Activated T-cell treated with anti-CD3 and anti-CD28 coated beads for 1 hour (primary cell): ENCODE data around the gene SND1.
"Not testable (repeated sequence)": the region's sequence is repeated elsewhere in the genome, so short reads cannot be mapped to it uniquely, and the experiment has no call there.

Experiments
- DNase-seq: peaks from one replicate; pipeline ENCODE4 v3.0.0-alpha.2; 2020; ENCODE audit warnings: low read depth

The SND1 gene

GRCh38 chr7:127831318-127832219 is 179.6 kb downstream of the SND1 start:
- DNase-seq: no peak

DNA sequence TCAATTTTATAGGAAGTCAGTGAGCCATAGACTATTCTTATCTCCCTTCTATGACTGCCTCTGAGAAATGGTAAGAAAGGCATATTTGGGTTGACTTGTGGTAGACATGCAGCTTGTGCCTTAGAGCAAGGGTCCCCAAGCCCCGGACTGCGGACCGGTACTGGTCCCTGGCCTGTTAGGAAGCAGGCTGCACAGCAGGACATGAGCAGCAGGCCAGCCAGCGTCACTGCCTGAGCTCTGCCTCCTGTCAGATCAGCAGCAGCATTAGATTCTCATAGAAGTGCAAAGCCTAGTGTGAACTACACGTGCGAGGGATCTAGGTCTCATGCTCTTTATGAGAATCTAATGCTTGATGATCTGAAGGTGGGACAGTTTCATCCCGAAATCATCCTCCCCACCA is 180.6 kb downstream of the SND1 start:
- no peak for DNase-seq

DNA sequence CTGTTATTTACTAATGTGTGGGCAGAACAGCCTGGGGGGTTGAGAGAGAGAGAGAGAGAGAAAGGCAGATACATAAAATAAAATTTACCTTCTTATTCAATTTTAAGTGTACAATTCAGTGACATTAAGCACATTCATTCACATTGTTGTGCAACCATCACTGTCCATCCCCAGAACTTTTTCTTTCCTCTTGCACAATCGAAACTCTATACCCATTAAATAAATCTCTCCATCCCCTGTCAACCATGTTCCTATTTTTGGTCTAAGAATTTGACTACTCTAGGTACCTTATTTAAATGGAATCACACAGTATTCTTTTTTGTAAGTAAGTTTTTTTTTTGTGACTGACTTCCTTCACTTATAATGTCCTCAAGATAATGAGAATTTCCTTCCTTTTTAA is 181.6 kb downstream of the SND1 start:
- no peak for DNase-seq

DNA sequence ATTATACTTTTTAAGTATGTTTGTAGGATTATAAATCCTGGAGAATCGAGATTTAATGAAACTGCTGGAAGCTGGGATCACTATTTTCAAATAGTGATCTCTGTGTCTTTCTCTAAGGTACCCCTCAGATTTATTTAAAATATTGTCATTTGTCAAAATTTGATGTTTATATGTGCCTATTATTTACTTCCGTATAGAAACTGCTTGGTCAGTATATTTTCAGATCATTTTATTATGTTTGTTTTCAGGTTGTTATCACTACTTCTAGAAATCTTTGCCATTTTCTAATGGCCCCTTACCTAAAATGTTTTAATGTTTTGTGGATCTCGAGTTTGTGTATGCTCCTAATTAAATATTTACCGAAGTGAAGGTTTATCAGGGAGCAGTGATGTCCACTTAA is 183.7 kb downstream of the SND1 start:
- DNase-seq: no peak

DNA sequence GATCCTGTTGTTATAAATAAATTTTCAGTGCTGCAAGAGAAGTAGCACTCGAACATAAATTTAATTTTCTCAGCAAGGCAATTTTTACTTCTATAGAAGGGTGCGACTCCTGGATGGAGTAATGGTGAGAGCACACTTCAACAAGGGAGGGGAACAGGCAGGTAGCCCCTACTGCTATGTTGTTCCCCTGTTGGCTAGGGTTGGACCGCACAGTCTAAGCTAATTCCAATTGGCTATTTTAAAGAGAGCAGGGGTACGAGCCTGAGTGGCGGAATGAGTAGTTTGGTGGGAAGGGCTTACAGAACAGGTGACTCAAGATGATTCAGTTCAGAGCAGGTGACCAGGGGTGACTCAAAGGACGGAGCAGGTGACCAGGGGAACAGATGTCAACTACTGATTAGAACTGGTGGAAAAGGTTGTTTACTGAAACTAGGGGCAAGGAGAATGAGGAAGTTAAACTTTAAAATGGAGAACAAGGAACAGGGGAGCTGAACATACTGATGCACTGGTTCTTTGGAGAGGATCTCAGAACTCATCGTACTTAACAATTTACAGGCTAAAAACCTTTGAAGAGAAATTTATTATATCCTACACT is 185.9 kb downstream of the SND1 start:
- DNase-seq: not testable (repeated sequence)

DNA sequence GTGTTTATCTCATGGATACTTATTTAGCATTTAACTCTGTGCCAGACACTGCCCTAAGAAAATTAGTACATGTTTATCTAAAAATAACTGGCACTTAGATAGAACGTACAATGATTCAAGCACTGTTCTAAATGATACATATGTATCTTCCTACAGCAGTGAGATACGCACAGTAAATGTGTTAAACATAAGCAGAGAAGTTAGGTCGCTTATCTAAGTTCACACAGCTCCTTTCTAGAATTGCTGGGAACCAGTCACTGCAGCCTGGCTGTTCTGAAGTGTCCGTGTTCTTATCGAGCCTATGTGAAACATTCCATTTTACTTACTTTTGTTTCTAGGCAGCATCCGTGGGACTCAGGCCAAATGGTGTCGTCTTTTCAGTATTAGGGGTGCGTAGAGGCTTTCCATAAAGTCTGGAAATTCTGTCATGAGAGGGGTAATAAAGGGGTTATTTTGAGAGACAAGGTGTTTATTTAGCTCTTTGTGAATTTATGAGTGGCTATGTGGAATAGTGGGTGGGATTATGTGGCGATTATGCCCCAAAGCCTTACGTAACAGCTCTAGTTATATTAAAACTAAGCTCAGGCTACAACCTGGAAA is 186.9 kb downstream of the SND1 start:
- no peak for DNase-seq

- no peak for DNase-seq
Observed at GRCh38 chr7:127840226-127840951, 188.4 kb downstream of the SND1 start.

DNA sequence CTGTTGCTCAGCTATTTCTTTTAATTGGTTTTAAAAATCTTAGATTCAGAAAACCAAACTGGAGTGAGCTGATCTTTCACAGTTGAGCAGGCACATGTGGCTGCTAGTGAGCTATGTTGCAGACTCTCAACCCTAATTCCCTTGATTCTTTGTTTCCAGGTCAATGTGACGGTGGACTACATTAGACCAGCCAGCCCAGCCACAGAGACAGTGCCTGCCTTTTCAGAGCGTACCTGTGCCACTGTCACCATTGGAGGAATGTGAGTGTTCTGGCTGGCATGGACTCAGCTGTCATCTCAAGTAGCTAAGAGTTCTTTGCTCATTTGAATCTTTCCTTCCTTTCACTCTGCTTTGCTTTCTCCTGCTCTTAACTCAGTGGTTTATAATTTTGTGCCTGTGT is 192.2 kb downstream of the SND1 start:
- no peak for DNase-seq

DNA sequence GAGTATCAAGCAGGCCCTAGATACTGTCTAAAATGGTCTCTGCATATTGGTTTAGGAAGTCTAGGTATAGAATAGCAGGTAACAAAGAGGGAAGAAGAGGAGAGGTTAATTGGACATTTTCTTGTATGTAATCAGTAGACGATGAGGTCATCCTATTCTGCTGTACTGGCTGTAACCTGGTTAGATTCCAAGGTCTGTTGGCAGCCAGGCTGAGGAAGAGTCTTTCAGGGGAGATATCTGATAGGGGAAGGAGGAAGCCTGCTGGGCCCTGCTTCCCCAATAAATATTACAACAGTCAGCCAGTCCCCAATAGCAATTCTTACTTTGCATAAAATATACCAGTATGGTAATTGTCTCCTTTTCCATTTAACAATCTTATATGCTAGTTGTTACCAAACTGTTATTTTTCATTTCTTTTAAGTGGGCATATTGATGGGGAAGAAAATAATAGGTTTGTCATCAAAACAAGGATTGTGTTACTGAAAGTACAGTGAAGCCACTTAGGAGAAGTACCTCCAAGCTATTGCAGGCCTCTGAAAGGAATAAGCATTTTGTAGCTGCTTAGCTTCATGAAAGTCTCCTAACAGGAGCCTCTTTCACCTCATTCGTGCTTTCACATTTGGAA is 192.8 kb downstream of the SND1 start:
- no peak for DNase-seq

DNA sequence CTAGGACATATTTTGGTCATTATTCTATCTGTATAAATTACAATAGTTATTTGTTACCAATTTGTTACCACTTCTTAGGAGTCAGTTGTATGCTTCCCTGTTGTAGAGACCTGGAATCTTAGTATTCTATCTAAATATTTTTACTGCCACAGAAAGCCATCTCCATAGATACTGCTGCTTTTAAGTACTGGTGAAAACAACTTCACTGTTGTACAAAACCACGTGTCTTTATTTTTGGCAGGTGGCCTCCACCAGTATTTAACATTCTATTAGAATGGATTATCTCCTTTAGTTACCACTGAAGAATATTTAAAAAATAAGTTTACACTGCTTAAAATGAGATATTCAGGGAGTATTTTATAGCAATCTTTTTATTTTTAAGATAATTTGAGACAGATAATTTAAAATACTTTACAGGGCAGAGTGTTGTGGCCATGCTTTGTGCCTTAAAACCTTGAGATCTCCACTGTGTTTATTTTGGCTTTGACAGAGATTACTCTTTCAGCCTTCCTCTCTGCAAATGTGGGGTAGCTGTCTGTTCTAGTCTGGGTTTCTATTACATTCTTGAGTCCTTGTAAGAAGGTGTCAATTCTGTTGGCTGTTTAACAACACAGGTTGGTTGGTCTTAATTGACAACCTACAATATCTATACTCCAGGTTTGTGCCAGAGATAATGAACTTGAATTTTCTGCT is 193.7 kb downstream of the SND1 start:
- DNase-seq: no peak

DNA sequence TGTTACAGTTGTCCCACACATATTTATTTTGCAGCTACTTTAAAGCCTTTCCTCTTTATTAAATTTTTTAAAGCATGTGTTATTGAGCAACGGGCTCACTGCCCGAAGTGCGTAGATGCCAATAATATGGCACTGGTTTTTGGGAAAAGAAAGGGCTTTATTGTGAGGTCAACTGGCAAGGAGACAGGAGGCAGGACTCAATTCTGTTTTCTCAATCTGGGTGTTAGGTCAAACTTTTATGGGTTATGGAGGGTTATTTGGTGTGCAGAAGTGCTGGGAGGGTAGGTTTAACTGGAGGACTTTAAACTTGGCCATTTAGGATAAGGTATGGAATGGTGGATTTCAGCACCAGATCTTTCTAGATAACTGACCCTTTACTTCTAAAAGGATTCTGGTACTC is 195.6 kb downstream of the SND1 start:
- no peak for DNase-seq

DNA sequence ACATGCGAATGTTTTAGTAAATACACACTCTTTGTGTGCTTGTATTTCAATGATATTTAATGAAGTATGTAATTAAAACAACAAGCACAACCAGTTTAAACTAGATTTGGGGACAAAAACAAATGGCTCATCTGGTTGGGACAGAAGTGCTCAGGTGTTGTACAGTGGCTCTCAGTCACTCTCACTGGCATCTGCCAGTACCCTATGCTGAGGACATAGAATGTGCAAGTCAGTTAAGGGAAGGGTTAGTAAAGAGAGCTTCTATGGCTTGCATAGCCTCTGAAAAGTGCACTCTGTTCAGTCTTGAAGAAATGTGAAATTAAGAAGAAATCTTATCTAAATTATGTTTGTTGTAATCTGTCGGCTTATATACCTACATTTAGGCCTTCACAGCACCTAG is 196.2 kb downstream of the SND1 start:
- DNase-seq: no peak

- DNase-seq: no peak
Observed at GRCh38 chr7:127850195-127850594, 198.2 kb downstream of the SND1 start.

DNA sequence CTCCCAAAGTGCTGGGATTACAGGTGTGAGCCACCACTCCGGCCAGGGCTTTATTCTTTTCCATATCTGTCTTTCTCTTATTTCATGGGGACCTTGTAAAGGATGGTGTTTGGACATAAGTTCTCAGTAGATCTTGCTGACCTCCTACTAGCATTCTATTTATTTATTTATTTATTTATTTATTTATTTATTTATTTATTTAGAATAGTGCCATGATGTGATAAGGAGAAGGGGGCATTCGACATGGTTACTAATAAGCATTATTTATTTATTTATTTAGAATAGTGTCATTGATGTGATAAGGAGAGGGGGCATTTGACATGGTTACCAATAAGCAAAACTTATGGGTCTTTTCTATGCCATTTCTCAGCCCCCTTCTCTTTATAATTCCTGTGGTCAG is 202.4 kb downstream of the SND1 start:
- DNase-seq: no peak

DNA sequence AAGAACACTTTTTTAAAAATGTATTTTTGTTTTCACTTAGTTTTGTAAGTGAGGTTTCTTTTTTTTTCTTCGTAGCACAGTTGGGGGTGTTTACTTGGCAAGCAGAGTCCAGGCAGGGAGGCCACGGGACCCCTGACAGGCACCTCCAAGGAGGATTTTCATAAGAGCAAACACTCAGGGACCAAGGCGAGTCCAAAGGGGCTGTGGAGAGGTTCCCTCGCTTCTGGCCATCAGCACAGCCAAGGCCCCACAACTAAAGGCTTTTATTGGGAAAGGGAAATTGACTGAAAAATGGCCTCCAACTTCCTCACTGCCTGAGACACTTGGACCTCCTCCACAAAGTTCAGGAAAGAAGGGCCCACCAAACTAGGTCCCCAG is 205.5 kb downstream of the SND1 start:
- DNase-seq: no peak

DNA sequence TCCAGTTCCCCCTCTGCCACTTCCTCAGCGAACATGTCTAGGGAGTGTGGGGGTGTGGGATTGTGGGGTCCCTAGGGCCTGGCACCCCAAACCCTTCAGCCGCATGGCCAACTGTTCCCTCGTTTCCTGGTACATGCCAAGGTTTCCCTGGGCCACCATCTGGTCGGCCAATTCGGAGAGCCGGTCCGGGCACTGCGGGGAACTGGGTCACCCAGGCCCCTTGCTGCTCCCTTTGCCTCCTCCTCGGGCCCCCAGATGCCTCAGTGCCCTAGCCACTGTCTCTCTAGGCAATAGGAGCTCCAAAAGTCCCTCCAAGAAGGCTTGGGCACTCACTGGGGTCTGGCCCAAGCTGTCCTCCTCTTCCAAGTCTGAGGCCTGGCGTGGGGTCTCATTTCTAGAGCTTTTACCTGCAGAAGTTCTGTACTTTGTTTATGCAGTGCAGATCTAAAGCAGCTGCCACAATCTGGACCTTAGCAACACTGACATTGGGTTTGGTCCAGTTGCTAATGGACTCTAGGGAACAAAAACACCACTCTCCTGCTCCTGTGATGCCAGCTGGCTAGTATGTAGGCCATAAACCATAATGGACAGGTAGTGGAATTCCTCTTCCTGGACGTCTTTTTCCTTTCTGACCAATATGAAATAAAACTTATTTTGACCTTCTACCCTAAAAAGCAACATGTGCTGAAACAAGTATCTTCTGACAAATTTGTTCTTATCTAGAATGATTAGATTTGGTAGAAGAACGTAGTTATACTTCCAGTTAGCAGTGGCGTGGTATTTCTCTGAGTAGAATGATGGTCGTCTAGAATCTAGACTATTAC is 206.3 kb downstream of the SND1 start:
- DNase-seq: no peak

DNA sequence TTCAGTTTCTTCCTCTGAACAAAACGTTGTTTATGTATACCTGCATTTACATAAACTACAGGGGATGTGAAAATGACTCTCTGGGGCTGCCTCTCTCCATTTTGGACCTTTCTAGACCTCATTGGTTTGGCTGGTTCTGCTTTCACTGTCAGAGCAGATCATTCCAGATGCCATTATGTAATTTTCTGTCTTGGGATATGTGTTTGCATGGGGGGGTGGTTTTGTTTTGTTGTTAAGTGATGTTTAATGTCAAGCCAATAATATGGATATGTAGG is 206.9 kb downstream of the SND1 start:
- no peak for DNase-seq

DNA sequence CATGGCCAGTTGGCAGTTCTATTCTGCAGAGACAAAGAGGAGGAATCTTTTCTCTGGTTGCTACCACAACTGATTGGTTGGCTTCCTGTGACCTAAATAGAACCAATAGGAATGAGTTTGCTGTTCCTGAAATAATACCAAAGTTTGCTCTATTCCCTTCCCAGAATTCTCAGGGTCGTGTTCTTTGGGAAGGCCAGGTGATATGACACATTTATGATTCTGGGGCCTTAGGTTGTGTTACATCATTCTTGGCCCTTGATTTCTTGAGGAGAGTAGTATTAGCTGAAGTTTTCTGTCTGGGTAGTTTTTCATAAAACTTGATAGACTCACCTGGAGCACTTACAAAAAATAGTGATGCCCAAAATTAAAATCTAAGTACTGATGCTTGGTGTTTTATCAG is 207.3 kb downstream of the SND1 start:
- no peak for DNase-seq

DNA sequence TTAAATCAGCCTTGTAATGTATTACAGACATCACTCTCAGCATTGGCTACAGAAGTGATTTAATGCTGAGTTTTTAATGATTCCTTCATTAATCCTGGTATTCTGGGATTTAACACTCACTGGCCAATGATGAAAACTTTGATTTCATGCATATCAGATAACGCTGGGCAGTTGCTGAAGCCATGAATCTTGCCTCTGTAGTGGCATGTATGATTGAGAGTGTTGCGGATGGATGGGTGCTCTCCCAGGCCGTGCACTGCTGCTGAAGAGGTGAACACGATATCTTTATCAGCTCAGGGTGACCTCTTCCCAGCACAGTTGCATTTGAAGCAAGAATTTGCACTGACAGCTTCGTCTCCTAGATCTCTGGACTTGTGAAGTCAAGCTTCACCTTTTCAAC is 210.5 kb downstream of the SND1 start:
- DNase-seq: no peak

- no peak for DNase-seq
Observed at GRCh38 chr7:127863082-127863481, 211.1 kb downstream of the SND1 start.

- DNase-seq: no peak
Observed at GRCh38 chr7:127865466-127865865, 213.5 kb downstream of the SND1 start.
